Omental fat pad (tissue), 4 donors: Measurements from ENCODE around the gene FMN2. TPM values are rescaled to one million over a fixed set of nuclear protein-coding genes. Genes with fewer than 3 reads are reported as not detected.

Experiments used
- ATAC-seq: fragments of 150-250 bp; one replicate; pipeline ENCODE4 v1.9.1; 2016; ENCODE audit warnings: mild to moderate bottlenecking, moderate library complexity; ENCODE audit not compliant: low FRiP score
- DNase-seq: peaks from one replicate; pipeline ENCODE4 v3.0.0-alpha.2; 2019; ENCODE audit warnings: low spot score
- CTCF ChIP-seq, 3 donors: fragments of 450-650 bp; IDR thresholded peaks; one replicate each; pipeline ENCODE4 v1.5.1; 2016 to 2017; ENCODE audit warnings: antibody characterized with exemption in 3 of 3, mild to moderate bottlenecking in 3 of 3, moderate library complexity in 2 of 3
- total RNA-seq, 4 donors: library from RNA; depleted of rRNA; stranded (reverse); fragments of >200 nt; gene quantifications; one replicate each; pipeline ENCODE4 v1.1.0, GENCODE V29; 2016

The FMN2 gene
- total RNA-seq, 4 donors from 2014 or later = 1.2 to 4.3 (median 2.8) TPM

DNA sequence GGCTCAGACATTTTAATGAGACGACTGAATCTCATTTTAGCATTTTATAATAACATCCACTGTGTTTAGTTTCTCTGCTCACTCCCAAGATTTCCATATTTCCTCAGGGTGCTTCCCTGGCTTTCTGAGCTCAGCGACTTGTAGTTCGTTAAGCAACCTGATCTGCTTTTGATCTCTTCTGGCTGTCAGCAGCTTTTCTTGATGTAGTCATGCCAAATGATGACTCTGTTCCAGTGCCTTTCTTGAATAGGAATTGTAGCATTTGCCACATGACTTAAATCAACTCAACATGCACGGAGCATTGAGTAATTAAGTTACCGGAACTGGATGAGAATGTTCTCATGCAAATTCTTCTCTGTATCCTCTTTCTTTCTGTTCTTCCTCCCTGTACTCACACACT, 246.1 kb downstream of the FMN2 start:
- TF ChIP-seq CTCF (IDR thresholded peaks at IDR 0.05) = no peak
- DNase-seq (no peak), ATAC-seq (peak; percentile 75)

- ATAC-seq (no peak), DNase-seq (no peak)
- TF ChIP-seq CTCF (IDR thresholded peaks at IDR 0.05) = no peak
Observed at GRCh38 chr1:240338837-240339236, 247.2 kb downstream of the FMN2 start.

DNA sequence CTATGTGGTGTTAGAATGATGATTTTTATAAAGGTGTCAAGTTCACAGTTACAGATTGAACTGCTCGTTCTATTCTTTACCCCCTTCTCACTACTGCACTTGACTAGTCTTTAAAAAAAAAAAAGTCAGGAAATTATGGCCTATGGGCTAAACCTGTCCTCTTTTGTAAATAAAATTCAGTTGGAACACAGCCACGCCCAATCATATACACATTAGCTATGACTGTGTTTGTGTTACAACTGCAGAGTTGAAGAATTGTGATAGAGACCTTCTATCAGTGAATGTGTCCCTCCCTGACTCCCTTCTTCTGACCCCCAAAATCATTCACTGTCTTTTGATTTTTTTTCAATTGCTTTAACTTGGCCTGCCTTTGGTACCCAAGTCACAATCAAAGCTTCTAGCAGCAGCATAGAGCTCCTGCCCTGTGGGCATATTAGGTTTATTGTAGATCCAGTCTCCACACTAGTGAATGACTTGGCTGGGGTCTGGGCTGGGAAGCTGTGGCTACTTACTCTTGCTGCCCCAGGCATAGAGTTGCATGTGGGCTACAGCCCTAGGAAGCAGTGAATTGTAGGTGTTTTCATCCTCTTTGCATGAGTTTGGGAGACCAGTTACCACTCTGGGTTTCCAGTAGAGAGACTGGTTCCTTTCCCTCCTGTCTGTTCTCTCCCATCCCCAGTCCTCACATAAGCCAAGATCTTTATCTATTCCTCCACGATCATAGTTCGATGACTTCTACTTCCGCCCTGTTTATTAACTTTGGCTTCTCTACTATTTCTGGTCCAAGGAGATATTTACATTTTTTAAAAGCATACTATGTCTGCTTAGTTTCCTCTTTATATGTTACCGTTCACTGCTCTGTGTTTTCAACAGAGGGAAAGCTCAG, 249.9 kb downstream of the FMN2 start:
- no peak for TF ChIP-seq CTCF (IDR thresholded peaks at IDR 0.05)
- ATAC-seq (no peak), DNase-seq (no peak)

DNA sequence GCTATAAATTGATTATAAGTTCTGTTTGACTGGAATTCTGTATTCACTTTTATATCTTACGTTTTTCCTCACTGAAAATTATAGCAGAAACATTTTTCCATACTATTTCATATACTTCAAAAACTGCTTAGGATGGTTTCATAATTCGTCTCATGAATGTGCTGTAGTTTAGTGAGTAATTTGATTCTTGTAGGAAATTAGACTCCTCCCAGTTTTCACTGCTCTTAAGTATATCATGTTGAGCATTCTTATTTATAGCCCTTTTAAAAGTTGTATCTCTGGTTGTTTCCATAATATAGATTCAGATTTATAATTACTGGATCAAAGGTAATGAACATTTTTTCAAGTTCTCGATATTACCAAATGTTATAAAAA, 250.6 kb downstream of the FMN2 start:
- DNase-seq = no peak
- ATAC-seq = no peak
- no peak for TF ChIP-seq CTCF (IDR thresholded peaks at IDR 0.05)

DNA sequence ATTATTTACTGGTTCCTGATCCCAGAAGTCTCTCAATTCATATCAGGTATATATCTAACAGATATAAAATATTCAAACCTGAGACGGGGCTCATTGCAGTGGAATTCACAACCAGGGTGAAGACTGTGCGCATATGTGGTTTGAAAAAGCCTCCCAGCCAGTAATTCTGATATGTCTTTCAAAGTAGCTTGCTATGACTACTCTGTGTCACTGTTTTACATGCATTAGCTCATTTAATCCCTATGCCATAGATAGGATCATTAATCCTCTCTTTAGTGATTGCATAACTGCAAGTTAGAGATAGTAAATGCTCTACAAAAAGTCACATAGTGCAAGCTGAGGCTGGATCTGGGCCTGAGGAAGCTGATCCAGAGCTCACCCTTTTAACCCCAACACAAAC, 251.4 kb downstream of the FMN2 start:
- TF ChIP-seq CTCF (IDR thresholded peaks at IDR 0.05) = no peak
- DNase-seq (no peak), ATAC-seq (no peak)

DNA sequence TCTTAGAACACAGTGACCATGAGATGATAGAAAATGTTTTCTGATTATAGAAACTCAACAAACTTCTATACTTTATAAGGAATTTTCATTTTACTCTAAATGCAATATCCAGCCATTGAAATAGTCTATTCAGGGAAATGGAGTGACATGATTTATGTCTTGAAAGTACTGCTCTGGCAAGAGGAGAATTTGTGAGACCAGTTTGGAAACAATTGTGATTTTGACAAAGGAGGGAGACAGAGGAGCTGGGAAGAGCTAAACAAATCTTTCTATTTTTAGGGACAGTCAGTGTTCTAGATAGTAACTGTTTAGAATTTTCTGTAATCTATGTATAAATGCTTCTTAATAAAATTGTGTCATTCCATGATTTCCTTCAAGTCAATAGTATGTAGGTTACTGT, 252.3 kb downstream of the FMN2 start:
- no peak for TF ChIP-seq CTCF (IDR thresholded peaks at IDR 0.05)
- ATAC-seq = no peak
- no peak for DNase-seq

DNA sequence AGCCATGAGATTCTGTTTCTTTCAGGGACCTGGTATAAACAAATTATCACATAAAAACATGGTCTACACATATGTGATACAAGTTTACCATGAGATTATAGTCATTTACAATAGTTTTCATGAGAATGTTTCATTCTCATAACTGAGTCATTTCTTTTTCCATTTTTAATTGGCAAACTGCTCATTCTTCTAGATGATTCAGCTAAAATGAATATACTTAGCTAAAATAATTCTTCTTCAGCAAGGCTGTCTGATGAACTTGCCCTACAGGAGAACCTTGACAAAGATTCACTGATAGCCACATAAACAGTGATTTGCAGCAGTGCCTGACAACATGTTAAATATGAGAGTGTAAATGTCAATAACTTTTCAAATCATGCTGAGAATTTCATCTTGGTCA, 253.2 kb downstream of the FMN2 start:
- no peak for DNase-seq
- TF ChIP-seq CTCF (IDR thresholded peaks at IDR 0.05) = no peak
- no peak for ATAC-seq
